HG03565 (cell line): Measurements from ENCODE around the gene IP6K3.

ENCODE experiments used
- ATAC-seq: cut with Tn5 transposase; IDR thresholded peaks from one replicate; pipeline ENCODE4 v1.9.1; 2021; ENCODE audit warnings: mild to moderate bottlenecking, moderate library complexity; ENCODE audit not compliant: unreplicated experiment

Gene IP6K3

GRCh38 chr6:33746651-33747100 is at the start of gene IP6K3:
Gene IP6K3, minus strand, starts transcription at chr6:33746905. Its CDS starts 11,429 bp downstream, at chr6:33735476.
- ATAC-seq: no peak

- no peak for ATAC-seq
Observed at GRCh38 chr6:33794910-33795623, 48.4 kb upstream of the IP6K3 start.

- no peak for ATAC-seq
Observed at GRCh38 chr6:33792981-33793380, 46.3 kb upstream of the IP6K3 start.

GRCh38 chr6:33791620-33792019 is 44.9 kb upstream of the IP6K3 start:
- ATAC-seq: no peak

- ATAC-seq: no peak
Observed at GRCh38 chr6:33790910-33791309, 44.2 kb upstream of the IP6K3 start.

GRCh38 chr6:33790379-33790778 is 43.7 kb upstream of the IP6K3 start:
- ATAC-seq: no peak

GRCh38 chr6:33789550-33789895 is 42.8 kb upstream of the IP6K3 start:
- no peak for ATAC-seq

GRCh38 chr6:33788694-33789549 is 42.2 kb upstream of the IP6K3 start, which contains the start of gene LEMD2:
Gene LEMD2, minus strand, starts transcription at chr6:33789130. Its CDS starts 14 bp downstream, at chr6:33789116.
- ATAC-seq: peak; percentile 84

GRCh38 chr6:33787954-33788693 is 41.4 kb upstream of the IP6K3 start:
- peak; percentile 28 for ATAC-seq

GRCh38 chr6:33787346-33787953 is 40.7 kb upstream of the IP6K3 start:
- ATAC-seq: no peak

GRCh38 chr6:33786736-33787135 is 40.0 kb upstream of the IP6K3 start:
- no peak for ATAC-seq

GRCh38 chr6:33785778-33786177 is 39.1 kb upstream of the IP6K3 start:
- ATAC-seq: no peak

GRCh38 chr6:33784787-33785186 is 38.1 kb upstream of the IP6K3 start:
- no peak for ATAC-seq

- no peak for ATAC-seq
Observed at GRCh38 chr6:33783781-33784520, 37.2 kb upstream of the IP6K3 start.

- no peak for ATAC-seq
Observed at GRCh38 chr6:33782561-33782960, 35.9 kb upstream of the IP6K3 start.

- no peak for ATAC-seq
Observed at GRCh38 chr6:33781131-33781975, 34.6 kb upstream of the IP6K3 start.

- ATAC-seq: no peak
Observed at GRCh38 chr6:33779895-33780294, 33.2 kb upstream of the IP6K3 start.

GRCh38 chr6:33779290-33779689 is 32.6 kb upstream of the IP6K3 start:
- no peak for ATAC-seq

GRCh38 chr6:33778444-33779121 is 31.9 kb upstream of the IP6K3 start:
- ATAC-seq: no peak
